H1 (cell line): ENCODE data around the gene TMEM187. TPM values are rescaled to one million over a fixed set of nuclear protein-coding genes. Genes with fewer than 3 reads are reported as not detected.

ENCODE experiments used
- CTCF ChIA-PET: fragments of 300-600 bp; sonication (Branson Sonifier 250); formaldehyde crosslinking; loops from one replicate; lab custom pipeline; 2021; ENCODE audit not compliant: partially characterized antibody; lab: Charles Lee
- POLR2A ChIA-PET: fragments of 300-600 bp; sonication (Branson Sonifier 250); formaldehyde crosslinking; loops from one replicate; lab custom pipeline; 2021; ENCODE audit warnings: inconsistent platforms; ENCODE audit not compliant: partially characterized antibody; lab: Charles Lee
- DNase-seq, 2 experiments: peaks; one replicate each; pipeline versions ENCODE4 v3.0.0 to v3.0.0-alpha.2; 2010 to 2022; ENCODE audit warnings: low spot score in 2 of 2, low read depth in 1 of 2, mixed read lengths in 1 of 2
- FAIRE-seq: peaks from 2 replicates; lab custom pipeline; 2011; peaks lifted over from hg19 to GRCh38; lab: Jason Lieb, UNC
- H2AFZ ChIP-seq: 2 replicates; pipeline ENCODE4 v1.8.1; 2012; ENCODE audit warnings: low read length, inconsistent platforms
- H2AK5ac ChIP-seq: 2 replicates; pipeline ENCODE4 v1.6.1; 2013; ENCODE audit warnings: low read depth, low read length
- H2BK120ac ChIP-seq: replicated peaks from 2 replicates; pipeline ENCODE3; 2013; ENCODE audit warnings: low read depth, low read length, inconsistent platforms
- H2BK12ac ChIP-seq: 2 replicates; pipeline ENCODE4 v1.6.1; 2013; ENCODE audit warnings: low read depth, low read length
- H2BK15ac ChIP-seq: 2 replicates; pipeline ENCODE4 v1.6.1; 2013; ENCODE audit warnings: low read length
- H2BK20ac ChIP-seq: 2 replicates; pipeline ENCODE4 v1.6.1; 2013; ENCODE audit warnings: low read length
- H2BK5ac ChIP-seq: 2 replicates; pipeline ENCODE4 v1.6.1; 2013; ENCODE audit warnings: low read depth, low read length
- H3K14ac ChIP-seq: 2 replicates; pipeline ENCODE4 v1.6.1; 2013; ENCODE audit warnings: inconsistent platforms; ENCODE audit not compliant: insufficient read length
- H3K18ac ChIP-seq: 2 replicates; pipeline ENCODE4 v1.6.1; 2013; ENCODE audit warnings: low read length; ENCODE audit errors: extremely low read depth
- H3K23ac ChIP-seq: 2 replicates; pipeline ENCODE4 v1.6.1; 2013; ENCODE audit warnings: inconsistent platforms; ENCODE audit not compliant: insufficient read length
- H3K23me2 ChIP-seq: 2 replicates; pipeline ENCODE4 v1.6.1; 2013; ENCODE audit warnings: low read depth, low read length
- H3K27ac ChIP-seq: 2 replicates; pipeline ENCODE4 v1.6.1; 2011; ENCODE audit warnings: low read depth, low read length, inconsistent platforms
- H3K27me3 ChIP-seq, 4 experiments: replicated peaks in 1 of 4; 1 replicate in 1 of 4; 2 replicates in 3 of 4; pipeline versions ENCODE4 v1.6.1 to v1.8.1; 2011 to 2013; ENCODE audit warnings: low read length in 3 of 4, mild to moderate bottlenecking in 3 of 4, inconsistent platforms in 2 of 4, mixed read lengths in 2 of 4, moderate library complexity in 1 of 4; ENCODE audit not compliant: control insufficient read depth in 3 of 4, insufficient read depth in 3 of 4; ENCODE audit errors: extremely low read depth in 1 of 4
- H3K36me3 ChIP-seq, 4 experiments: 2 replicates each; pipeline versions ENCODE4 v1.6.1 to v1.8.1; 2011 to 2013; ENCODE audit warnings: mild to moderate bottlenecking in 4 of 4, low read length in 3 of 4, moderate library complexity in 2 of 4, control low read depth in 1 of 4, inconsistent platforms in 1 of 4; ENCODE audit not compliant: insufficient read depth in 4 of 4, control insufficient read depth in 2 of 4
- H3K4ac ChIP-seq: replicated peaks from 2 replicates; pipeline ENCODE3; 2013; ENCODE audit warnings: low read length, low read depth, mixed read lengths, inconsistent platforms; ENCODE audit not compliant: insufficient read length
- H3K4me1 ChIP-seq, 4 experiments: replicated peaks in 1 of 4; 1 replicate in 1 of 4; 2 replicates in 3 of 4; pipeline versions ENCODE4 v1.6.1 to v1.8.1; 2011 to 2013; ENCODE audit warnings: low read length in 3 of 4, inconsistent platforms in 2 of 4, mixed read lengths in 1 of 4; ENCODE audit not compliant: insufficient read depth in 4 of 4, control insufficient read depth in 3 of 4
- H3K4me2 ChIP-seq, 2 experiments: 2 replicates each; pipeline versions ENCODE4 v1.6.1 to v1.8.1; 2011 to 2013; ENCODE audit warnings: low read depth in 2 of 2, low read length in 2 of 2, control low read depth in 1 of 2, inconsistent platforms in 1 of 2, mild to moderate bottlenecking in 1 of 2; ENCODE audit not compliant: insufficient read depth in 1 of 2
- H3K4me3 ChIP-seq, 4 experiments: fragments of 200-600, 300-600 bp in 1 of 4; sonication (generic), shearing (Covaris generic), sonication (Bioruptor Twin) in 1 of 4; 2 replicates each; pipeline versions ENCODE4 v1.5.1 to v1.8.1; 2011 to 2016; ENCODE audit warnings: low read length in 4 of 4, low read depth in 3 of 4, control low read depth in 2 of 4, inconsistent platforms in 2 of 4, mild to moderate bottlenecking in 2 of 4, mixed read lengths in 1 of 4, moderate library complexity in 1 of 4; ENCODE audit not compliant: insufficient read depth in 2 of 4; ENCODE audit errors: extremely low read depth in 1 of 4
- H3K56ac ChIP-seq: replicated peaks from 2 replicates; pipeline ENCODE3; 2013; ENCODE audit warnings: low read depth, mild to moderate bottlenecking, mixed read lengths, low read length, inconsistent platforms; ENCODE audit not compliant: insufficient read length
- H3K79me1 ChIP-seq: 2 replicates; pipeline ENCODE4 v1.6.1; 2013; ENCODE audit warnings: low read depth, low read length, control low read depth
- H3K79me2 ChIP-seq, 2 experiments: 2 replicates each; pipeline versions ENCODE4 v1.6.1 to v1.8.1; 2012 to 2013; ENCODE audit warnings: low read length in 2 of 2, mild to moderate bottlenecking in 2 of 2, inconsistent platforms in 1 of 2; ENCODE audit not compliant: insufficient read depth in 2 of 2, control insufficient read depth in 1 of 2
- H3K9ac ChIP-seq, 4 experiments: replicated peaks in 1 of 4; 1 replicate in 1 of 4; 2 replicates in 3 of 4; pipeline versions ENCODE4 v1.6.1 to v1.8.1; 2011 to 2013; ENCODE audit warnings: low read depth in 3 of 4, low read length in 3 of 4, control low read depth in 2 of 4, mild to moderate bottlenecking in 2 of 4, moderate library complexity in 2 of 4, inconsistent platforms in 1 of 4; ENCODE audit errors: extremely low read depth in 1 of 4
- H3K9me3 ChIP-seq, 2 experiments: 2 replicates each; pipeline versions ENCODE4 v1.6.1 to v1.8.1; 2012 to 2013; ENCODE audit warnings: mild to moderate bottlenecking in 2 of 2, moderate library complexity in 2 of 2, control low read depth in 1 of 2, inconsistent platforms in 1 of 2, low read depth in 1 of 2, low read length in 1 of 2, mixed read lengths in 1 of 2; ENCODE audit not compliant: insufficient read depth in 2 of 2
- H4K20me1 ChIP-seq, 2 experiments: replicated peaks in 1 of 2; 2 replicates each; pipeline versions ENCODE3 to v1.8.1; 2011 to 2013; ENCODE audit warnings: inconsistent platforms in 2 of 2, low read length in 2 of 2, mild to moderate bottlenecking in 1 of 2; ENCODE audit not compliant: insufficient read depth in 2 of 2, control insufficient read depth in 1 of 2
- H4K5ac ChIP-seq: 2 replicates; pipeline ENCODE4 v1.6.1; 2013; ENCODE audit warnings: low read length, low read depth, mixed read lengths, inconsistent platforms; ENCODE audit not compliant: insufficient read length
- H4K8ac ChIP-seq: 2 replicates; pipeline ENCODE4 v1.8.0; 2013; ENCODE audit warnings: mild to moderate bottlenecking, moderate library complexity, low read length, inconsistent platforms; ENCODE audit not compliant: insufficient read depth; ENCODE audit errors: extremely low read depth
- H4K91ac ChIP-seq: replicated peaks from 2 replicates; pipeline ENCODE3; 2013; ENCODE audit warnings: low read length, mixed read lengths, inconsistent platforms; ENCODE audit not compliant: insufficient read length
- ASH2L ChIP-seq: fragments of 200-600, 300-600 bp; sonication (generic); IDR thresholded peaks from one replicate; pipeline ENCODE4 v1.7.1; 2017; ENCODE audit warnings: low read length
- BACH1 ChIP-seq: IDR thresholded peaks from 2 replicates; pipeline ENCODE4 v1.6.1; 2012; ENCODE audit warnings: low read length, improper control_type of control experiment
- HDAC6 ChIP-seq: IDR thresholded peaks from one replicate; pipeline ENCODE4 v1.7.1; 2012; ENCODE audit warnings: low read depth, mild to moderate bottlenecking, inconsistent platforms, low read length, moderate library complexity
- JUND ChIP-seq: IDR thresholded peaks from 2 replicates; pipeline ENCODE4 v1.6.1; 2011; ENCODE audit warnings: mild to moderate bottlenecking, improper control_type of control experiment, low read length
- MAFK ChIP-seq: IDR thresholded peaks from 2 replicates; pipeline ENCODE4 v1.6.1; 2012; ENCODE audit warnings: low read depth, mild to moderate bottlenecking, improper control_type of control experiment, low read length
- POU5F1 ChIP-seq: IDR thresholded peaks from 2 replicates; pipeline ENCODE4 v1.6.1; 2011; ENCODE audit warnings: low read depth, mild to moderate bottlenecking, low read length, moderate library complexity
- RXRA ChIP-seq: IDR thresholded peaks from 2 replicates; pipeline ENCODE4 v1.6.1; 2011; ENCODE audit warnings: low read depth, mild to moderate bottlenecking, low read length, moderate library complexity; ENCODE audit not compliant: insufficient read depth
- SP4 ChIP-seq: IDR thresholded peaks from 2 replicates; pipeline ENCODE4 v1.6.1; 2012; ENCODE audit warnings: low read length, inconsistent platforms
- SUZ12 ChIP-seq: fragments of 200-600 bp; sonication (generic); IDR thresholded peaks from 2 replicates; pipeline ENCODE4 v1.6.1; 2012; ENCODE audit warnings: mild to moderate bottlenecking, inconsistent platforms, low read length, moderate library complexity, mixed read lengths
- TAF7 ChIP-seq: optimal IDR thresholded peaks from 2 replicates; pipeline ENCODE3; 2011; ENCODE audit warnings: low read depth, mild to moderate bottlenecking, inconsistent platforms, low read length, moderate library complexity, borderline replicate concordance
- YY1 ChIP-seq: IDR thresholded peaks from 2 replicates; pipeline ENCODE4 v1.6.1; 2011; ENCODE audit warnings: low read depth, mild to moderate bottlenecking, low read length
- ZNF274 ChIP-seq: IDR thresholded peaks from 2 replicates; pipeline ENCODE4 v1.7.0; 2012; ENCODE audit warnings: low read length, borderline replicate concordance; ENCODE audit errors: extremely low read depth
- WGBS, 2 experiments: shearing (Covaris generic) in 1 of 2; methylation state at CpG; one replicate each; pipeline versions ENCODE4 v1.1.6 to v1.1.7; 2013 to 2015; ENCODE audit warnings: low lambda C conversion rate in 2 of 2, mixed read lengths in 2 of 2, inconsistent platforms in 1 of 2, low coverage in 1 of 2, missing lambda C conversion rate in 1 of 2; ENCODE audit not compliant: insufficient replicate concordance in 2 of 2, insufficient coverage in 1 of 2, insufficient read length in 1 of 2; ENCODE audit errors: extremely low coverage in 1 of 2, missing lambda C conversion rate in 1 of 2; 5-methylcytosine and 5-hydroxymethylcytosine counted together
- polyA plus RNA-seq, 7 experiments: library from polyadenylated mRNA; depleted of rRNA in 3 of 7; stranded (reverse) in 5 of 7; unstranded in 2 of 7; fragments of >200 nt in 5 of 7; fragments of 200-250 nt in 2 of 7; gene quantifications; 1 replicate in 5 of 7; 2 replicates in 1 of 7; 4 replicates in 1 of 7; pipeline versions ENCODE4 v1.2.1 to v1.2.3, GENCODE V29; 2011 to 2013; ENCODE audit warnings: missing spikeins in 2 of 7, mixed read lengths in 2 of 7
- total RNA-seq: library from RNA; stranded (reverse); fragmentation: NEBNext Ultra II Directional; extraction: Animal tissue kit (Norgen Biotek cat#: 25700); gene quantifications from 2 replicates; pipeline ENCODE4 v1.2.1, GENCODE V29; 2021
- TF ChIP-seq, protein P1 (sequence below): IDR thresholded peaks from 2 replicates; pipeline ENCODE4 v1.6.1; 2012; ENCODE audit warnings: low read length, inconsistent platforms

Gene TMEM187
- total and polyA plus RNA-seq, 2 of the 8 experiments (the other 6 are each of a cell fraction or from before 2014, with no cell fraction given): 5.0 to 14.5 TPM

DNA sequence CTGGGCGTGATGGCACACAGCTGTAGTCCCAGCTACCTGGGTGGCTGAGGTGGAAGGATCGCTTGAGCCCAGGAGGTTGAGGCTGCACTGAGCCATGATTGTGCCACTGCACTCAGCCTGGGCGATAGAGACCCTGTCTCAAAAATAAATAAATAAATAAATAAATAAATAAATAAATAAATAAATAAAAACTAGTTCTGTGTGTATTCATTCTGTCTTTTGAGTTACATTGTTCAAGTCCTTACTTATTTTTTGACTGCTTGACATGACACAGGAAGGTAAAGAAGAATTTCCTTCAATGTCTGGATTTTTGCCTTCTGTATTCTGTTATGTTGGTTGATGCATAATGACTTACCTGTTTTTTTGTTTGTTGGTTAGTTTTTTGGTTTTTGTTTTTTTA is 35.5 kb upstream of the TMEM187 start:
- H2BK120ac ChIP-seq: no peak overlapping the region
- no peak overlapping the region for H4K91ac ChIP-seq
- no peaks in the 10 kb centered on the region for H3K27me3 ChIP-seq
- no peak overlapping the region for H2BK20ac ChIP-seq
- FAIRE-seq (no peak), DNase-seq (no peak)
- H2BK12ac ChIP-seq: no peak overlapping the region
- H2AFZ ChIP-seq: no peak overlapping the region
- H3K79me1 ChIP-seq: no peaks in the 10 kb centered on the region
- H2BK15ac ChIP-seq: no peak overlapping the region
- H3K4me2 ChIP-seq: no peak overlapping the region
- peaks cover 0 to 13% of the 10 kb centered on the region in 2 experiments; a peak in 2 of 4 replicates for H3K79me2 ChIP-seq
- H3K23ac ChIP-seq: no peak overlapping the region
- H3K18ac ChIP-seq: no peak overlapping the region
- peaks cover 0 to 3% of the 10 kb centered on the region in 2 experiments for H4K20me1 ChIP-seq
- CTCF ChIA-PET: interaction anchor here (1.7 to 19.6 kb wide), 3 partner anchors 10 to 11 kb away, joined by 4 to 272 read pairs (median 4); partner anchors contain the start of genes ARHGAP4 and RENBP
- H3K56ac ChIP-seq: no peak overlapping the region
- no peak overlapping the region for H4K5ac ChIP-seq
- 0 out of 2 replicates have a peak, but pooled peaks cover 2% of the 10 kb centered on the region for H3K23me2 ChIP-seq
- POLR2A ChIA-PET: interaction anchor here (0.6 to 18.9 kb wide), 4 partner anchors 13 to 587 kb away, joined by 3 to 231 read pairs (median 4); partner anchors contain the start of genes ARHGAP4 and TMEM187
- no peak overlapping the region for H3K14ac ChIP-seq
- 97% methylated on average over 3 of the region's 3 CpGs; no CpG with 5 or more reads in 1 of the 2 experiments for WGBS, 2 experiments
- no peak overlapping the region for H3K9ac ChIP-seq
- H2AK5ac ChIP-seq: no peak overlapping the region
- H3K36me3 ChIP-seq: no peaks in the 10 kb centered on the region; a peak in 1 of 8 replicates
- H3K4me1 ChIP-seq: peaks cover 4 to 11% (median 8%) of the 10 kb centered on the region in 4 experiments; a peak in 6 of 7 replicates
- no peak overlapping the region for H3K4ac ChIP-seq
- no peak overlapping the region for H2BK5ac ChIP-seq
- no peak overlapping the region for H3K27ac ChIP-seq
- H3K9me3 ChIP-seq: no peaks in the 10 kb centered on the region
- no peak overlapping the region for H3K4me3 ChIP-seq
- no peak overlapping the region for H4K8ac ChIP-seq
- no peak for TF ChIP-seq ZNF274
- no peak for TF ChIP-seq HDAC6
- TF ChIP-seq YY1: no peak
- TF ChIP-seq BACH1: no peak
- no peak for TF ChIP-seq SUZ12
- TF ChIP-seq ASH2L: no peak
- TF ChIP-seq POU5F1: no peak
- TF ChIP-seq SP4: no peak
- TF ChIP-seq JUND: no peak
- no peak for TF ChIP-seq TAF7
- no peak for TF ChIP-seq RXRA
- TF ChIP-seq MAFK: no peak
- TF ChIP-seq, protein P1, sequence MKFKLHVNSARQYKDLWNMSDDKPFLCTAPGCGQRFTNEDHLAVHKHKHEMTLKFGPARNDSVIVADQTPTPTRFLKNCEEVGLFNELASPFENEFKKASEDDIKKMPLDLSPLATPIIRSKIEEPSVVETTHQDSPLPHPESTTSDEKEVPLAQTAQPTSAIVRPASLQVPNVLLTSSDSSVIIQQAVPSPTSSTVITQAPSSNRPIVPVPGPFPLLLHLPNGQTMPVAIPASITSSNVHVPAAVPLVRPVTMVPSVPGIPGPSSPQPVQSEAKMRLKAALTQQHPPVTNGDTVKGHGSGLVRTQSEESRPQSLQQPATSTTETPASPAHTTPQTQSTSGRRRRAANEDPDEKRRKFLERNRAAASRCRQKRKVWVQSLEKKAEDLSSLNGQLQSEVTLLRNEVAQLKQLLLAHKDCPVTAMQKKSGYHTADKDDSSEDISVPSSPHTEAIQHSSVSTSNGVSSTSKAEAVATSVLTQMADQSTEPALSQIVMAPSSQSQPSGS: no peak
